Gastrocnemius medialis (tissue), 4 donors: ENCODE measurements around the gene PPIH. TPM values are rescaled to one million over a fixed set of nuclear protein-coding genes. Genes with fewer than 3 reads are reported as not detected.

Experiments used
- ATAC-seq, 2 donors: fragments of 150-250 bp; one replicate each; pipeline ENCODE4 v1.9.1; 2016
- DNase-seq, 2 donors: peaks; one replicate each; pipeline ENCODE4 v3.0.0-alpha.2; 2019
- H3K27ac ChIP-seq, 4 donors: fragments of 200-600 bp; sonication (generic); 1 replicate in 1 of 4; 2 replicates in 3 of 4; pipeline ENCODE4 v1.5.1; 2016 to 2018; ENCODE audit warnings: mild to moderate bottlenecking in 2 of 4, moderate library complexity in 1 of 4
- H3K27me3 ChIP-seq, 3 donors: fragments of 200-600 bp; sonication (generic) in 2 of 3; 1 replicate in 1 of 3; 2 replicates in 2 of 3; pipeline versions ENCODE4 v1.5.1 to v1.6.0; 2016 to 2019; ENCODE audit warnings: mild to moderate bottlenecking in 1 of 3, moderate library complexity in 1 of 3
- H3K36me3 ChIP-seq, 2 donors: fragments of 200-600 bp; sonication (generic) in 1 of 2; one replicate each; pipeline ENCODE4 v1.5.1; 2017 to 2018
- H3K4me1 ChIP-seq, 2 donors: fragments of 200-600 bp; sonication (generic) in 1 of 2; one replicate each; pipeline ENCODE4 v1.5.1; 2016 to 2017; ENCODE audit warnings: mild to moderate bottlenecking in 2 of 2
- H3K4me3 ChIP-seq, 4 donors: fragments of 200-600 bp; sonication (generic) in 3 of 4; 1 replicate in 1 of 4; 2 replicates in 3 of 4; pipeline ENCODE4 v1.5.1; 2016 to 2019; ENCODE audit warnings: mild to moderate bottlenecking in 2 of 4
- H3K9me3 ChIP-seq, 3 donors: fragments of 200-600 bp; sonication (generic) in 2 of 3; 1 replicate in 1 of 3; 2 replicates in 2 of 3; pipeline ENCODE4 v1.5.1; 2016 to 2019
- CTCF ChIP-seq, 5 experiments: fragments of 450-650 bp in 3 of 5; fragments of 200-600 bp in 2 of 5; sonication (generic) in 2 of 5; IDR thresholded peaks in 4 of 5; conservative IDR thresholded peaks in 1 of 5; 1 replicate in 4 of 5; 2 replicates in 1 of 5; pipeline ENCODE4 v1.5.1; 2016 to 2019; ENCODE audit warnings: antibody characterized with exemption in 5 of 5, mild to moderate bottlenecking in 3 of 5, moderate library complexity in 3 of 5
- POLR2A ChIP-seq, 2 donors: fragments of 450-650 bp; IDR thresholded peaks; one replicate each; pipeline ENCODE4 v1.6.1; 2017; ENCODE audit warnings: antibody characterized with exemption in 2 of 2, mild to moderate bottlenecking in 2 of 2, moderate library complexity in 2 of 2
- in situ Hi-C, 4 donors: fragments of 200-750 bp; cut with MboI; loops; one replicate each; pipeline versions ENCODE4 v1.15.0 to v1.8.0; 2017; ENCODE audit warnings: low sequenced_read_pairs in 4 of 4
- intact Hi-C: fragments of 100-400 bp; cut with DNase I; formaldehyde crosslinking; loops from one replicate; pipeline ENCODE4 v1.15.1; 2023; ENCODE audit warnings: low total_unique reads
- total RNA-seq, 4 donors: library from RNA; depleted of rRNA; stranded (reverse); fragments of >200 nt; gene quantifications; one replicate each; pipeline versions ENCODE4 v1.1.0 to v1.2.3, GENCODE V29; 2016

PPIH gene
- total RNA-seq, 4 donors from 2014 or later, result 6.1 to 13.6 (median 7.1) TPM

DNA sequence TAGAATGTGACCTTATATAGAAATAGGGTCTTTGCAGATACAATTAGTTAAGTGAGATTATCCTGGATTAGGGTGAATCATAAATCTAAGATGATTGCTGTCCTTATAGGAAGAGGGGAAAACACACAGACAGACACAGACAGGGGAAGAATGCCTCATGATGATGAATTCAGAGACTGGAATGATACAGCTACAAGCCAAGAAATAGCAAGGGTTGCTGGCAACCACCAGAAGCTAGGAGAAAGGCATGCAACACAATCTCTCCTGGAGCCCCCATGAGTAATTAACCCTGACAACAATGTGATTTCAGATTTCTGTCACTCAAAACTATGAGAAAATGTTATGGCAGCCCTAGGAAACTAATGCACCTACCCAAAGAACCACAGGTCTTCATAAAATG is 19.1 kb upstream of the PPIH start:
- in situ Hi-C loops, result no loop called here
- intact Hi-C loops, result no loop called here
- no peak overlapping the region for H3K4me3 ChIP-seq
- no peaks in the 10 kb centered on the region for H3K4me1 ChIP-seq
- H3K36me3 ChIP-seq, result no peaks in the 10 kb centered on the region
- no peak overlapping the region for H3K27ac ChIP-seq
- no peak for DNase-seq
- no peak for ATAC-seq
- H3K9me3 ChIP-seq, result no peaks in the 10 kb centered on the region
- TF ChIP-seq POLR2A (IDR thresholded peaks at IDR 0.05), result no peak
- H3K27me3 ChIP-seq, result no peaks in the 10 kb centered on the region

- no peak overlapping the region for H3K4me3 ChIP-seq
- no peak for TF ChIP-seq CTCF (IDR thresholded peaks at IDR 0.05 in 4 of 5, conservative IDR thresholded peaks at IDR 0.05 in 1 of 5)
- no peak for TF ChIP-seq POLR2A (IDR thresholded peaks at IDR 0.05)
- no peaks in the 10 kb centered on the region for H3K9me3 ChIP-seq
- ATAC-seq (no peak), DNase-seq (no peak)
- intact Hi-C loops (no loop called here), in situ Hi-C loops (no loop called here)
- no peaks in the 10 kb centered on the region for H3K36me3 ChIP-seq
- no peak overlapping the region for H3K27ac ChIP-seq
- no peaks in the 10 kb centered on the region for H3K4me1 ChIP-seq
- H3K27me3 ChIP-seq, result no peaks in the 10 kb centered on the region
These were observed 12.2 kb upstream of the PPIH start for GRCh38 chr1:42646056-42646455.

DNA sequence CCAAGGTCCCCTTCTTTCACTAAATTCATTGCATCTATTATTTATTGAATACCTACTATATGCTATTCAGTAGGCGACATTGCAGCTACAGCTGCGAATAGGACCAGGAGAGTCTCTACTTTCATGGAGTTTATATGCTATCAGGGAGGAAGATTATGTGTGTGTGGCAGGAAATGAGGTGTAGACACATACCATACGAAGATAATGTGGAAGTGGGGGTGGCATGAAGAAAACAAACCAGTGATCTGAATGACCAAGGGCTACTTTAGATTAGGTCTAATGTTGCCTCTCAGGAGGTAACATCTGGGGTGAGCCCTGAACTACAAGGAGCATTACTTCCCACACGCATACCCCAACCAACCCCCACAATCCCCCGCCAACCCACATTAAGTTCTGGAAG is 1.0 kb upstream of the PPIH start:
- DNase-seq, result no peak
- no peak for TF ChIP-seq CTCF (IDR thresholded peaks at IDR 0.05 in 4 of 5, conservative IDR thresholded peaks at IDR 0.05 in 1 of 5)
- no peak for TF ChIP-seq POLR2A (IDR thresholded peaks at IDR 0.05)
- Histone ChIP-seq H3K4me1 (peaks cover 14 to 15% of the 10 kb centered on the region in 2 donors), H3K9me3 (no peaks in the 10 kb centered on the region), H3K27me3 (no peaks in the 10 kb centered on the region), H3K36me3 (peaks cover 0 to 18% of the 10 kb centered on the region in 2 donors), H3K4me3 (peak overlapping the region; percentile 80 to 94 (median 89)), H3K27ac (peak overlapping the region; percentile 82 to 92 (median 89))
- ATAC-seq, result no peak
- in situ Hi-C loops, result loop anchor here in 1 of 4 donors (25.0 kb wide), 1 partner anchor 320 kb away; the partner anchor contains the start of gene FOXJ3
- intact Hi-C loops, result loop anchor here (5.0 kb wide), 2 partner anchors 110 to 320 kb away; partner anchors contain the start of genes C1orf50, FOXJ3 and P3H1

DNA sequence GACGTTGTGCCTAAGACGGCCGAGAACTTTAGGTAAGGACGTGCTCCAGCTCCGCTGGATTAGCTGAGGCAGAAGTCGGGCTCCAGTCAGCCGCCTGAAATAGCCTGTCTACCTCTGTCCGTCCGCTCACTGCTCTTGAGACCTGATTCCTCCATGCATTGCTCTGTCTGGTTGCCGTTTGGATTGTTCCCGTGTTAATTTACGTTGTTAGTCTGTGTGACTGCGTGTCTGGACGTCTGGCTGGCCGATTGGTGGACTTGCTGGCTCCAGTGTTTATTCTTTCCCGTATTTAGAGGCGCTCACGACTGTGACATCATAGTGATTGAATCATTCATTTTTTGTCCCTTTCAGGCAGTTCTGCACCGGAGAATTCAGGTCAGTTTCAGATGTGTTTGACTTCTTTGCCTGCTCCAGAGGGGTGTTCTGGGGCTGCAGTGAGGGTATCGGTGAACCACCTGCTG is 684 bp downstream of the PPIH start:
- H3K27me3 ChIP-seq, result no peaks in the 10 kb centered on the region
- peaks cover 0 to 30% of the 10 kb centered on the region in 2 donors for H3K36me3 ChIP-seq
- in situ Hi-C loops (loop anchor here in 1 of 4 donors (25.0 kb wide), 1 partner anchor 322 kb away; the partner anchor contains the start of gene FOXJ3), intact Hi-C loops (loop anchor here (1.0 to 5.0 kb wide), 4 partner anchors 23 to 322 kb away; partner anchors contain the start of genes C1orf50, CCDC30, FOXJ3 and P3H1)
- no peak for DNase-seq
- H3K27ac ChIP-seq, result peak overlapping the region; percentile 82 to 92 (median 89)
- ATAC-seq, result no peak
- H3K4me1 ChIP-seq, result peaks cover 14 to 15% of the 10 kb centered on the region in 2 donors
- no peaks in the 10 kb centered on the region for H3K9me3 ChIP-seq
- TF ChIP-seq POLR2A (IDR thresholded peaks at IDR 0.05) (no peak), CTCF (IDR thresholded peaks at IDR 0.05 in 4 of 5, conservative IDR thresholded peaks at IDR 0.05 in 1 of 5) (no peak)
- peak overlapping the region; percentile 80 to 94 (median 89) for H3K4me3 ChIP-seq

DNA sequence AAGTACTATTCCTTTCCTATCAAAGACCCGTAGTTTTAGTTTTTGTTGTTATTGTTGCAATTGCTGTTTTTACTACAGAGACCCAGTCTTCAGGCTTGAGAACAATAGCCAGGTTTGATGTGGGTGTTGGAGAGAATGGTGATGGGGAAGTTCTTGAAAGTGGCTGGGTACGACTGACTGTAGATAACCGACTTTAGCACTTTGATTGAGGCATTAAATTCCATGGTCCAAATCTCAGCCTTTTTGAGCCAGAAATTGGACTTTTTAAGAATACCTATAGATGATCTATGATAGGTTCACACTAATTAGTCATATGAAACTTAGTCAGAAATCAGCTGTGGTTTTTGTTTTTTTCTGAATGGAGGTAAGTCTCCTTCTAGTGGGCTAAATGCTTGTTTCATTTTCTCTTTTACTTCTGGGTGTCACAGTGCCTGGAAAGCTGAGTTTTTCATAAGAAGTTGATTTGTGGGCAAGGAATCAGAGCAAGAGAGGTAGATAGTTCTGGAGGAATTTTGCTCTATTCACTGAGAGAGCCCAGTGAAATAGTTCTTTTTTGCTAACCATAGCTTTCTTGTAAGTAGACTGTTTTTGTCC is 2.8 kb downstream of the PPIH start:
- Histone ChIP-seq H3K36me3 (peaks cover 0 to 46% of the 10 kb centered on the region in 2 donors), H3K4me1 (peaks cover 14 to 15% of the 10 kb centered on the region in 2 donors), H3K27ac (no peak overlapping the region), H3K4me3 (no peak overlapping the region), H3K9me3 (no peaks in the 10 kb centered on the region), H3K27me3 (no peaks in the 10 kb centered on the region)
- in situ Hi-C loops, result loop anchor here in 1 of 4 donors (25.0 kb wide), 1 partner anchor 324 kb away; the partner anchor contains the start of gene FOXJ3
- ATAC-seq (no peak), DNase-seq (no peak)
- TF ChIP-seq POLR2A (IDR thresholded peaks at IDR 0.05), result no peak
- TF ChIP-seq CTCF (IDR thresholded peaks at IDR 0.05 in 4 of 5, conservative IDR thresholded peaks at IDR 0.05 in 1 of 5), result no peak
- intact Hi-C loops, result no loop called here
